ENCODE data around the gene IRF7.
"Not testable (repeated sequence)": the region's sequence is repeated elsewhere in the genome, so short reads cannot be mapped to it uniquely, and the experiment has no call there.

Gene IRF7

GRCh38 chr11:657691-658126 is 42.0 kb upstream of the IRF7 start:
- Histone ChIP-seq H3K4me1 (ENCODE audit: control extremely low read depth in 1 of 4, control insufficient read depth in 4 of 4, insufficient read depth in 4 of 4, low read length in 3 of 4) (no peaks in the 10 kb centered on the region), H3K4me3 (ENCODE audit: control insufficient read depth in 1 of 7, extremely low read depth in 1 of 7, insufficient read depth in 4 of 7, low read depth in 2 of 7, low read length in 6 of 7) (no peak overlapping the region), H3K9me3 (ENCODE audit: control extremely low read depth in 1 of 5, control insufficient read depth in 4 of 5, insufficient read depth in 2 of 5, low read depth in 1 of 5, low read length in 4 of 5) (no peaks in the 10 kb centered on the region), H3K36me3 (ENCODE audit: control insufficient read depth in 4 of 4, insufficient read depth in 4 of 4, low read length in 3 of 4) (peaks cover 0 to 72% (median 42%) of the 10 kb centered on the region in 4 experiments), H3K27me3 (replicated peaks in 2 of 5; ENCODE audit: control insufficient read depth in 4 of 5, insufficient read depth in 5 of 5, low read length in 4 of 5) (no peaks in the 10 kb centered on the region), H3K27ac (ENCODE audit: insufficient read depth in 1 of 2, low read depth in 1 of 2, low read length in 2 of 2, poor library complexity in 1 of 2, severe bottlenecking in 2 of 2) (no peak overlapping the region)
- ChIA-PET CTCF (interaction anchor here (1.0 kb wide), 1 partner anchor 106 kb away, joined by 4 read pairs; no protein-coding TSS in a partner anchor), POLR2A (no interaction called here)
- DNase-seq, result no peak
- 92% methylated on average over 12 of the region's 14 CpGs for WGBS (ENCODE audit: insufficient coverage)

GRCh38 chr11:656866-657265 is 41.1 kb upstream of the IRF7 start:
- WGBS (ENCODE audit: insufficient coverage), result 89% methylated on average over 3 of the region's 7 CpGs
- ChIA-PET CTCF (interaction anchor here (1.0 kb wide), 1 partner anchor 109 kb away, joined by 3 read pairs; no protein-coding TSS in a partner anchor), POLR2A (no interaction called here)
- no peaks in the 10 kb centered on the region for H3K9me3 ChIP-seq (ENCODE audit: control extremely low read depth in 1 of 5, control insufficient read depth in 4 of 5, insufficient read depth in 2 of 5, low read depth in 1 of 5, low read length in 4 of 5)
- H3K4me1 ChIP-seq (ENCODE audit: control extremely low read depth in 1 of 4, control insufficient read depth in 4 of 4, insufficient read depth in 4 of 4, low read length in 3 of 4), result no peaks in the 10 kb centered on the region
- no peaks in the 10 kb centered on the region for H3K27me3 ChIP-seq (replicated peaks in 2 of 5; ENCODE audit: control insufficient read depth in 4 of 5, insufficient read depth in 5 of 5, low read length in 4 of 5)
- H3K36me3 ChIP-seq (ENCODE audit: control insufficient read depth in 4 of 4, insufficient read depth in 4 of 4, low read length in 3 of 4), result peaks cover 0 to 66% (median 41%) of the 10 kb centered on the region in 4 experiments
- no peak overlapping the region for H3K4me3 ChIP-seq (ENCODE audit: control insufficient read depth in 1 of 7, extremely low read depth in 1 of 7, insufficient read depth in 4 of 7, low read depth in 2 of 7, low read length in 6 of 7)
- no peak for DNase-seq
- no peak overlapping the region for H3K27ac ChIP-seq (ENCODE audit: insufficient read depth in 1 of 2, low read depth in 1 of 2, low read length in 2 of 2, poor library complexity in 1 of 2, severe bottlenecking in 2 of 2)

DNA sequence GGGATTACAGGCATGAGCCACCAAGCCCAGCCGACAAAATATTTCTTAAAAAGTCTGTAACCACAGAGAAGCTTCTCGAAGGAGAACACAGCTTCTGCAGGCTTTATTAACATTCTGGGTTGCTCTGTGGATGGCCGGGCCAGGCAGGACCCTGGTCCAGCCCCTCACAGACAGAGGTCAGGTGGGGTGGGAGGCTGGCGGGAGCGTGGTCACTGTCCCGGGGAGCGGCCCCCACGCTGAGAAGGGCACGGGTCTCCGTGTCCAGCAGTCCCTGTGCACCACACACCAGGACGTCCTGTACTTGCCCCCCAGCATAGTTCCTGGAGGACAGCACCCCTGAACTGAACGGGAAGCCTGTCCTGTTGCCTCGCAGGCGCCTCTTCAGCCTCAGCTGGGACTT is 40.7 kb upstream of the IRF7 start:
- 95% methylated on average over 13 of the region's 14 CpGs for WGBS (ENCODE audit: insufficient coverage)
- Histone ChIP-seq H3K4me1 (ENCODE audit: control extremely low read depth in 1 of 4, control insufficient read depth in 4 of 4, insufficient read depth in 4 of 4, low read length in 3 of 4) (no peaks in the 10 kb centered on the region), H3K9me3 (ENCODE audit: control extremely low read depth in 1 of 5, control insufficient read depth in 4 of 5, insufficient read depth in 2 of 5, low read depth in 1 of 5, low read length in 4 of 5) (no peaks in the 10 kb centered on the region), H3K27me3 (replicated peaks in 2 of 5; ENCODE audit: control insufficient read depth in 4 of 5, insufficient read depth in 5 of 5, low read length in 4 of 5) (no peaks in the 10 kb centered on the region), H3K27ac (ENCODE audit: insufficient read depth in 1 of 2, low read depth in 1 of 2, low read length in 2 of 2, poor library complexity in 1 of 2, severe bottlenecking in 2 of 2) (no peak overlapping the region), H3K4me3 (ENCODE audit: control insufficient read depth in 1 of 7, extremely low read depth in 1 of 7, insufficient read depth in 4 of 7, low read depth in 2 of 7, low read length in 6 of 7) (no peak overlapping the region), H3K36me3 (ENCODE audit: control insufficient read depth in 4 of 4, insufficient read depth in 4 of 4, low read length in 3 of 4) (peaks cover 0 to 61% (median 39%) of the 10 kb centered on the region in 4 experiments)
- no peak for DNase-seq
- ChIA-PET CTCF (interaction anchor here (1.0 to 1.2 kb wide), 2 partner anchors 10 to 110 kb away, joined by 3 read pairs; no protein-coding TSS in a partner anchor), POLR2A (interaction anchor here (0.6 kb wide), 1 partner anchor 441 kb away, joined by 3 read pairs; no protein-coding TSS in a partner anchor)

- ChIA-PET POLR2A (no interaction called here), CTCF (interaction anchor here (1.2 to 1.4 kb wide), 2 partner anchors 9 to 15 kb away, joined by 3 read pairs; no protein-coding TSS in a partner anchor)
- Histone ChIP-seq H3K4me1 (ENCODE audit: control extremely low read depth in 1 of 4, control insufficient read depth in 4 of 4, insufficient read depth in 4 of 4, low read length in 3 of 4) (no peaks in the 10 kb centered on the region), H3K36me3 (ENCODE audit: control insufficient read depth in 4 of 4, insufficient read depth in 4 of 4, low read length in 3 of 4) (peaks cover 0 to 58% (median 37%) of the 10 kb centered on the region in 4 experiments), H3K27me3 (replicated peaks in 2 of 5; ENCODE audit: control insufficient read depth in 4 of 5, insufficient read depth in 5 of 5, low read length in 4 of 5) (no peaks in the 10 kb centered on the region), H3K9me3 (ENCODE audit: control extremely low read depth in 1 of 5, control insufficient read depth in 4 of 5, insufficient read depth in 2 of 5, low read depth in 1 of 5, low read length in 4 of 5) (no peaks in the 10 kb centered on the region), H3K27ac (ENCODE audit: insufficient read depth in 1 of 2, low read depth in 1 of 2, low read length in 2 of 2, poor library complexity in 1 of 2, severe bottlenecking in 2 of 2) (no peak overlapping the region), H3K4me3 (ENCODE audit: control insufficient read depth in 1 of 7, extremely low read depth in 1 of 7, insufficient read depth in 4 of 7, low read depth in 2 of 7, low read length in 6 of 7) (no peak overlapping the region)
- 95% methylated on average over 28 of the region's 30 CpGs for WGBS (ENCODE audit: insufficient coverage)
- no peak for DNase-seq
These were observed 39.4 kb upstream of the IRF7 start for GRCh38 chr11:655036-655726.

- H3K4me3 ChIP-seq (ENCODE audit: control insufficient read depth in 1 of 7, extremely low read depth in 1 of 7, insufficient read depth in 4 of 7, low read depth in 2 of 7, low read length in 6 of 7); POLR2A ChIA-PET; CTCF ChIA-PET; H3K4me1 ChIP-seq (ENCODE audit: control extremely low read depth in 1 of 4, control insufficient read depth in 4 of 4, insufficient read depth in 4 of 4, low read length in 3 of 4); H3K27ac ChIP-seq (ENCODE audit: insufficient read depth in 1 of 2, low read depth in 1 of 2, low read length in 2 of 2, poor library complexity in 1 of 2, severe bottlenecking in 2 of 2); H3K27me3 ChIP-seq (replicated peaks in 2 of 5; ENCODE audit: control insufficient read depth in 4 of 5, insufficient read depth in 5 of 5, low read length in 4 of 5); DNase-seq; H3K9me3 ChIP-seq (ENCODE audit: control extremely low read depth in 1 of 5, control insufficient read depth in 4 of 5, insufficient read depth in 2 of 5, low read depth in 1 of 5, low read length in 4 of 5): not testable (repeated sequence)
- peaks cover 0 to 51% (median 34%) of the 10 kb centered on the region in 4 experiments for H3K36me3 ChIP-seq (ENCODE audit: control insufficient read depth in 4 of 4, insufficient read depth in 4 of 4, low read length in 3 of 4)
- WGBS (ENCODE audit: insufficient coverage), result 96% methylated on average over 9 of the region's 12 CpGs
These were observed 38.7 kb upstream of the IRF7 start for GRCh38 chr11:654444-654843.

DNA sequence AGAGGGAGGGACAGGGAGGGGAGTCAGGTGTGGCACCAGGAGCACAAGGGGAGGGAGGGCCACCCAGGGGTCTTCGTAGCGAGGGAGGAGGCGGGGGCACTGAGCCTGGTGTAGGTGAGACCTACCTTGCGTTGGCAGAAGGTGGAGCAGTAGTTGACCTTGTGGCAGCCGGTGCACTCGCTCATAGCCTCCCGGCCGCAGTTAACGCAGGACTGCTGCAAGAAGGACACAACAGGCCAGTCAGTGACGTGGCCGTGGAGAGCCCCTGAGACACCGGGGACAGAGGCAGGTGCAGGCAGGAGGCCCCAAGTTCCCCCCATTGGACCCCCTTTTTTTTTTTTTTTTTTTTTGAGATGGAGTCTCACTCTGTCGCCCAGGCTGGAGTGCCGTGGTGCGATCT is 38.1 kb upstream of the IRF7 start:
- CTCF ChIA-PET, result no interaction called here
- POLR2A ChIA-PET, result no interaction called here
- 96% methylated on average over 10 of the region's 15 CpGs for WGBS (ENCODE audit: insufficient coverage)

DNA sequence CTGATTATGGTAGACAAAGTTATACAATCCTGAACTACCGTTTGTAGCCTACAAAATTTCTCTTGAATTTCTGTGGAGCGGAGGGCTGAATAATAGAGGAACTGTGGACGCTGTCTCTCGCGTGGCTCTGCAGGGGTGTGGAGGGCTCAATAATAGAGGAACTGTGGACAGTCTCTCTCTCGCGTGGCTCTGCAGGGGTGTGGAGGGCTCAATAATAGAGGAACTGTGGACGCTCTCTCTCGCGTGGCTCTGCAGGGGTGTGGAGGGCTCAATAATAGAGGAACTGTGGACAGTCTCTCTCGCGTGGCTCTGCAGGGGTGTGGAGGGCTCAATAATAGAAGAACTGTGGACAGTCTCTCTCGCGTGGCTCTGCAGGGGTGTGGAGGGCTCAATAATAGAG is 37.4 kb upstream of the IRF7 start:
- 87% methylated on average over 12 of the region's 14 CpGs for WGBS (ENCODE audit: insufficient coverage)
- peaks cover 0 to 39% (median 26%) of the 10 kb centered on the region in 4 experiments for H3K36me3 ChIP-seq (ENCODE audit: control insufficient read depth in 4 of 4, insufficient read depth in 4 of 4, low read length in 3 of 4)
- POLR2A ChIA-PET; H3K27me3 ChIP-seq (replicated peaks in 2 of 5; ENCODE audit: control insufficient read depth in 4 of 5, insufficient read depth in 5 of 5, low read length in 4 of 5); H3K27ac ChIP-seq (ENCODE audit: insufficient read depth in 1 of 2, low read depth in 1 of 2, low read length in 2 of 2, poor library complexity in 1 of 2, severe bottlenecking in 2 of 2); H3K4me1 ChIP-seq (ENCODE audit: control extremely low read depth in 1 of 4, control insufficient read depth in 4 of 4, insufficient read depth in 4 of 4, low read length in 3 of 4); H3K9me3 ChIP-seq (ENCODE audit: control extremely low read depth in 1 of 5, control insufficient read depth in 4 of 5, insufficient read depth in 2 of 5, low read depth in 1 of 5, low read length in 4 of 5); H3K4me3 ChIP-seq (ENCODE audit: control insufficient read depth in 1 of 7, extremely low read depth in 1 of 7, insufficient read depth in 4 of 7, low read depth in 2 of 7, low read length in 6 of 7); CTCF ChIA-PET: not testable (repeated sequence)
- DNase-seq, result peak in 2 of 3 donors; percentile 33 to 41

More for the DNA sequence above, 38.1 kb upstream of the IRF7 start:
- Histone ChIP-seq H3K36me3 (ENCODE audit: control insufficient read depth in 4 of 4, insufficient read depth in 4 of 4, low read length in 3 of 4) (peaks cover 0 to 46% (median 31%) of the 10 kb centered on the region in 4 experiments), H3K4me1 (ENCODE audit: control extremely low read depth in 1 of 4, control insufficient read depth in 4 of 4, insufficient read depth in 4 of 4, low read length in 3 of 4) (no peaks in the 10 kb centered on the region), H3K27ac (ENCODE audit: insufficient read depth in 1 of 2, low read depth in 1 of 2, low read length in 2 of 2, poor library complexity in 1 of 2, severe bottlenecking in 2 of 2) (no peak overlapping the region), H3K27me3 (replicated peaks in 2 of 5; ENCODE audit: control insufficient read depth in 4 of 5, insufficient read depth in 5 of 5, low read length in 4 of 5) (no peaks in the 10 kb centered on the region), H3K4me3 (ENCODE audit: control insufficient read depth in 1 of 7, extremely low read depth in 1 of 7, insufficient read depth in 4 of 7, low read depth in 2 of 7, low read length in 6 of 7) (no peak overlapping the region), H3K9me3 (ENCODE audit: control extremely low read depth in 1 of 5, control insufficient read depth in 4 of 5, insufficient read depth in 2 of 5, low read depth in 1 of 5, low read length in 4 of 5) (no peaks in the 10 kb centered on the region)
- no peak for DNase-seq
